BJ (cell line): ENCODE results near the gene FAM234B. TPM values are rescaled to one million over a fixed set of nuclear protein-coding genes. Genes with fewer than 3 reads are reported as not detected.

Source experiments
- CTCF ChIA-PET: fragments of 350-600 bp; formaldehyde crosslinking; extraction: SDS; loops from one replicate; lab custom pipeline; 2021; ENCODE audit warnings: antibody characterized with exemption, inconsistent platforms; lab: Yijun Ruan, JAX
- POLR2A ChIA-PET: fragments of 300-600 bp; sonication (Branson Sonifier 250); formaldehyde crosslinking; extraction: SDS; loops from one replicate; lab custom pipeline; 2021; ENCODE audit warnings: antibody characterized with exemption; lab: Charles Lee
- DNase-seq: peaks from one replicate; pipeline ENCODE4 v3.0.0-alpha.2; 2011; ENCODE audit warnings: low read depth
- H3K27me3 ChIP-seq: 2 replicates; pipeline ENCODE4 v1.6.0; 2011; ENCODE audit warnings: low read length; ENCODE audit not compliant: control insufficient read depth, insufficient read depth
- H3K36me3 ChIP-seq: 2 replicates; pipeline ENCODE4 v1.5.1; 2011; ENCODE audit warnings: low read length; ENCODE audit not compliant: control insufficient read depth, insufficient read depth
- H3K4me3 ChIP-seq: 2 replicates; pipeline ENCODE4 v1.5.1; 2011; ENCODE audit warnings: low read depth, mild to moderate bottlenecking, control low read depth, low read length
- CTCF ChIP-seq: IDR thresholded peaks from 2 replicates; pipeline ENCODE4 v1.5.1; 2011; ENCODE audit warnings: low read depth, mild to moderate bottlenecking, control low read depth, inconsistent platforms, low read length, moderate library complexity; ENCODE audit not compliant: insufficient read depth
- polyA plus RNA-seq: library from polyadenylated mRNA; depleted of rRNA; stranded (reverse); fragments of >200 nt; gene quantifications from 2 replicates; pipeline ENCODE4 v1.2.3, GENCODE V29; 2011

Gene FAM234B
- polyA plus RNA-seq, 1 experiment, result 2.4 TPM

GRCh38 chr12:13099066-13099843 is 55.1 kb downstream of the FAM234B start:
- no peak overlapping the region for H3K4me3 ChIP-seq
- no peaks in the 10 kb centered on the region for H3K36me3 ChIP-seq
- DNase-seq, result no peak
- no peak for TF ChIP-seq CTCF
- no peaks in the 10 kb centered on the region for H3K27me3 ChIP-seq
- CTCF ChIA-PET, result interaction anchor here (1.1 to 2.6 kb wide), 14 partner anchors 21 to 134 kb away, joined by 3 to 22 read pairs (median 5); no protein-coding TSS in a partner anchor
- POLR2A ChIA-PET, result interaction anchor here (0.6 kb wide), 1 partner anchor 100 kb away, joined by 7 read pairs; no protein-coding TSS in a partner anchor

DNA sequence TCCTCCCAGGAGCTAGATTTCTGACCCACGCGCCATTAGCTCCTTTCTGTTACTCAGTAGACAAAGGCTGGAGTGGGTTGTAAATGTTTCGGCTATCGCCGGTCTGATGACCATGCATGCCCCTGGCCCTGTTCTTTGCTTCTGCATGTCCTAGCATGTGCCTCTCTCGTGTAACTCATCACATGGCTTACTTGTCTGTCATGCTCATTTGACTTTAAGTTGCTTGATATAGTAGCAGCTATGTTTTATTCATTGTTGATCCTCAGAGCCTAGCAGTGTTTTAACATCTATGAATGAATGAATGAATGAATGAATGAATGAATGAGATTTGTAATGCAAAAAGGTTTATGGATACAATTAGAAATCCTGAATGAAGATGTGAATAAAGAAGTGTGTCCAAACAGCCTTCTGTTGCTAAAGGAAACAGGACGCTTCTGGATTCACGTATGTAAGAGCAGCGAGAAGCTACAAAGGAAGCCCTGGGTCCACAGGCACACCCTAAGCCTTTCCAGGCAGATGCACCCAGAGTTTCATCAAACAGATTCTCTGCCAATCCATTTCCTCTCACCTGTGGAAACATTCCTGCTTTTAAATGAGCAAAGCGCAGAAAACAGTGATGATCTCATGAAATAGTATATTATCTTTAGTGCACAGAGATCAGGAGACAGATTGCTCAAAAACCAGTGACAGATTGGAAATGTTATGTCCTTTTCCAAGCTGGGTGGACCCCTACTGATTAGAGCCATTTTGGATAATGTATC is 55.8 kb downstream of the FAM234B start:
- no peak for DNase-seq
- no peak overlapping the region for H3K4me3 ChIP-seq
- H3K27me3 ChIP-seq, result no peaks in the 10 kb centered on the region
- ChIA-PET POLR2A (interaction anchor here (0.6 kb wide), 1 partner anchor 99 kb away, joined by 7 read pairs; no protein-coding TSS in a partner anchor), CTCF (interaction anchor here (0.6 to 2.6 kb wide), 7 partner anchors 74 to 132 kb away, joined by 3 to 22 read pairs (median 6); partner anchors contain the start of gene EMP1)
- no peak for TF ChIP-seq CTCF
- no peaks in the 10 kb centered on the region for H3K36me3 ChIP-seq

DNA sequence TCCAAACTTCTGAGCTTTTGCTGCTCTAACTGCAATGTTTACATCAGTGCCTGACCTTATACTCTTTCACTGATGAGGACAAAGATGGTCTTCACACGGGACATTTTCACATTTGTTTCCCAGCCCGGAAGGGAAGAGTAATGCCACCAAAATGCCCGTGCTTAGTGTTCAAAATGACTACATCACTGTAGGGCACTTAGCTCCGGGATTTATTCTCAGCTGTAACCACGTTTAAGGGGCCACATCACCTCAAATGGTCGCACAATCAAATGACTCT is 56.4 kb downstream of the FAM234B start:
- Histone ChIP-seq H3K36me3 (no peaks in the 10 kb centered on the region), H3K27me3 (no peaks in the 10 kb centered on the region), H3K4me3 (peak overlapping the region; percentile 35)
- ChIA-PET CTCF (interaction anchor here (0.6 to 2.3 kb wide), 7 partner anchors 73 to 141 kb away, joined by 3 to 9 read pairs (median 6); partner anchors contain the start of gene EMP1), POLR2A (no interaction called here)
- no peak for TF ChIP-seq CTCF
- DNase-seq, result no peak

GRCh38 chr12:13100882-13101769 is 56.9 kb downstream of the FAM234B start:
- Histone ChIP-seq H3K36me3 (no peaks in the 10 kb centered on the region), H3K27me3 (no peaks in the 10 kb centered on the region), H3K4me3 (peak overlapping the region; percentile 35)
- TF ChIP-seq CTCF, result no peak
- peak; percentile 58 for DNase-seq
- ChIA-PET POLR2A (interaction anchor here (0.5 kb wide), 1 partner anchor 95 kb away, joined by 3 read pairs; the partner anchor contains the start of gene EMP1), CTCF (interaction anchor here (1.0 to 2.3 kb wide), 9 partner anchors 16 to 140 kb away, joined by 3 to 10 read pairs (median 5); partner anchors contain the start of gene EMP1)
